ENCODE measurements around the gene NHLRC4. TPM values are rescaled to one million over a fixed set of nuclear protein-coding genes. Genes with fewer than 3 reads are reported as not detected.

Gene NHLRC4
- polyA plus RNA-seq, 3 donors, result 0.29 to 0.57 (median 0.36) TPM

GRCh38 chr16:580141-580945 lies 13.5 kb downstream of the NHLRC4 start:
- Histone ChIP-seq H3K36me3 (replicated peaks in 1 of 2; ENCODE audit: control insufficient read depth in 1 of 2, insufficient read depth in 2 of 2, low read length in 2 of 2) (peaks cover under 1 to 6% of the 10 kb centered on the region in 2 donors), H2AFZ (ENCODE audit: insufficient read depth, low read depth, low read length, poor library complexity, severe bottlenecking) (no peak overlapping the region), H3K9ac (ENCODE audit: insufficient read depth, low read length, poor library complexity, severe bottlenecking) (no peak overlapping the region), H3K4me3 (replicated peaks in 1 of 3; ENCODE audit: low read depth in 2 of 3, low read length in 3 of 3) (no peak overlapping the region), H3K9me3 (replicated peaks in 1 of 2; ENCODE audit: control insufficient read depth in 1 of 2, insufficient read depth in 1 of 2, low read length in 2 of 2) (no peaks in the 10 kb centered on the region), H4K20me1 (ENCODE audit: insufficient read depth, low read length) (no peaks in the 10 kb centered on the region), H3K4me1 (ENCODE audit: control insufficient read depth in 1 of 2, insufficient read depth in 2 of 2, low read length in 2 of 2) (no peaks in the 10 kb centered on the region), H3K27me3 (ENCODE audit: control insufficient read depth in 2 of 2, insufficient read depth in 2 of 2, low read length in 2 of 2) (peaks cover 0 to 3% of the 10 kb centered on the region in 2 donors), H3K79me2 (ENCODE audit: insufficient read depth, low read length) (no peaks in the 10 kb centered on the region), H3K4me2 (replicated peaks; ENCODE audit: extremely low read depth, low read length, poor library complexity, severe bottlenecking) (no peak overlapping the region), H3K27ac (ENCODE audit: low read depth in 1 of 2, low read length in 2 of 2) (no peak overlapping the region)
- Mint-ChIP-seq H3K9me3 (no peaks in the 10 kb centered on the region), H3K36me3 (peaks cover 0 to 3% of the 10 kb centered on the region in 2 donors), H3K27ac (no peak overlapping the region), H3K27me3 (ENCODE audit: low read depth in 3 of 3) (peaks cover 0 to 3% (median 2%) of the 10 kb centered on the region in 3 donors), H3K4me1 (peaks cover 2% of the 10 kb centered on the region), H3K4me3 (no peak overlapping the region)
- DNase-seq, result no peak
- TF ChIP-seq, protein P1, sequence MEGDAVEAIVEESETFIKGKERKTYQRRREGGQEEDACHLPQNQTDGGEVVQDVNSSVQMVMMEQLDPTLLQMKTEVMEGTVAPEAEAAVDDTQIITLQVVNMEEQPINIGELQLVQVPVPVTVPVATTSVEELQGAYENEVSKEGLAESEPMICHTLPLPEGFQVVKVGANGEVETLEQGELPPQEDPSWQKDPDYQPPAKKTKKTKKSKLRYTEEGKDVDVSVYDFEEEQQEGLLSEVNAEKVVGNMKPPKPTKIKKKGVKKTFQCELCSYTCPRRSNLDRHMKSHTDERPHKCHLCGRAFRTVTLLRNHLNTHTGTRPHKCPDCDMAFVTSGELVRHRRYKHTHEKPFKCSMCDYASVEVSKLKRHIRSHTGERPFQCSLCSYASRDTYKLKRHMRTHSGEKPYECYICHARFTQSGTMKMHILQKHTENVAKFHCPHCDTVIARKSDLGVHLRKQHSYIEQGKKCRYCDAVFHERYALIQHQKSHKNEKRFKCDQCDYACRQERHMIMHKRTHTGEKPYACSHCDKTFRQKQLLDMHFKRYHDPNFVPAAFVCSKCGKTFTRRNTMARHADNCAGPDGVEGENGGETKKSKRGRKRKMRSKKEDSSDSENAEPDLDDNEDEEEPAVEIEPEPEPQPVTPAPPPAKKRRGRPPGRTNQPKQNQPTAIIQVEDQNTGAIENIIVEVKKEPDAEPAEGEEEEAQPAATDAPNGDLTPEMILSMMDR (IDR thresholded peaks at IDR 0.05), result no peak
- WGBS (ENCODE audit: insufficient coverage), result 93% methylated on average over 24 of the region's 27 CpGs
- intact Hi-C loops (cut with micrococcal nuclease), result loop anchor here in 1 of 2 donors (5.0 kb wide), 1 partner anchor 72 kb away; no protein-coding TSS in a partner anchor

- Histone ChIP-seq H3K79me2 (ENCODE audit: insufficient read depth, low read length) (no peaks in the 10 kb centered on the region), H3K9ac (ENCODE audit: insufficient read depth, low read length, poor library complexity, severe bottlenecking) (no peak overlapping the region), H3K4me3 (replicated peaks in 1 of 3; ENCODE audit: low read depth in 2 of 3, low read length in 3 of 3) (no peak overlapping the region), H3K4me1 (ENCODE audit: control insufficient read depth in 1 of 2, insufficient read depth in 2 of 2, low read length in 2 of 2) (no peaks in the 10 kb centered on the region), H3K36me3 (replicated peaks in 1 of 2; ENCODE audit: control insufficient read depth in 1 of 2, insufficient read depth in 2 of 2, low read length in 2 of 2) (peaks cover 0 to 6% of the 10 kb centered on the region in 2 donors), H3K9me3 (replicated peaks in 1 of 2; ENCODE audit: control insufficient read depth in 1 of 2, insufficient read depth in 1 of 2, low read length in 2 of 2) (no peaks in the 10 kb centered on the region), H3K27me3 (ENCODE audit: control insufficient read depth in 2 of 2, insufficient read depth in 2 of 2, low read length in 2 of 2) (peaks cover 0 to 7% of the 10 kb centered on the region in 2 donors), H4K20me1 (ENCODE audit: insufficient read depth, low read length) (no peaks in the 10 kb centered on the region), H3K27ac (ENCODE audit: low read depth in 1 of 2, low read length in 2 of 2) (no peak overlapping the region), H2AFZ (ENCODE audit: insufficient read depth, low read depth, low read length, poor library complexity, severe bottlenecking) (no peak overlapping the region), H3K4me2 (replicated peaks; ENCODE audit: extremely low read depth, low read length, poor library complexity, severe bottlenecking) (no peak overlapping the region)
- 98% methylated on average over 16 of the region's 19 CpGs for WGBS (ENCODE audit: insufficient coverage)
- Mint-ChIP-seq H3K4me1 (peaks cover 2% of the 10 kb centered on the region), H3K27ac (no peak overlapping the region), H3K4me3 (no peak overlapping the region), H3K27me3 (ENCODE audit: low read depth in 3 of 3) (peaks cover 2 to 10% (median 9%) of the 10 kb centered on the region in 3 donors), H3K9me3 (no peaks in the 10 kb centered on the region), H3K36me3 (peaks cover 0 to 3% of the 10 kb centered on the region in 2 donors)
- TF ChIP-seq, protein P1 (IDR thresholded peaks at IDR 0.05), result no peak
- DNase-seq, result no peak
- intact Hi-C loops (cut with micrococcal nuclease), result loop anchor here in 1 of 2 donors (5.0 kb wide), 1 partner anchor 71 kb away; no protein-coding TSS in a partner anchor
Observed at GRCh38 chr16:580946-581498, 14.2 kb downstream of the NHLRC4 start.

Data from CD14-positive monocyte (primary cell).